Breast epithelium (tissue), 4 donors: ENCODE measurements around the gene ACP5. TPM values are rescaled to one million over a fixed set of nuclear protein-coding genes. Genes with fewer than 3 reads are reported as not detected.
A peak's percentile ranks its signal among the peaks of the same experiment; 100 is the strongest.
"Not testable (repeated sequence)": the region's sequence is repeated elsewhere in the genome, so short reads cannot be mapped to it uniquely, and the experiment has no call there.

Experiments used
- DNase-seq, 2 donors: peaks; one replicate each; pipeline ENCODE4 v3.0.0-alpha.2; 2019; ENCODE audit warnings: low spot score in 2 of 2
- H3K27ac ChIP-seq, 2 donors: fragments of 200-600 bp; sonication (generic) in 1 of 2; one replicate each; pipeline ENCODE4 v1.5.1; 2016 to 2019; ENCODE audit warnings: mild to moderate bottlenecking in 1 of 2
- H3K27me3 ChIP-seq, 2 donors: fragments of 200-600 bp; sonication (generic) in 1 of 2; one replicate each; pipeline versions ENCODE4 v1.5.1 to v1.6.0; 2017 to 2019; ENCODE audit warnings: control low read depth in 1 of 2, mild to moderate bottlenecking in 1 of 2
- H3K36me3 ChIP-seq: fragments of 200-600 bp; one replicate; pipeline ENCODE4 v1.5.1; 2019
- H3K4me1 ChIP-seq, 2 donors: fragments of 200-600 bp; sonication (generic); one replicate each; pipeline ENCODE4 v1.5.1; 2016 to 2019; ENCODE audit warnings: control low read depth in 1 of 2
- H3K4me3 ChIP-seq, 3 donors: fragments of 200-600 bp; sonication (generic); 1 replicate in 2 of 3; 2 replicates in 1 of 3; pipeline ENCODE4 v1.5.1; 2016 to 2019; ENCODE audit warnings: mild to moderate bottlenecking in 3 of 3, moderate library complexity in 2 of 3
- H3K9me3 ChIP-seq, 2 donors: fragments of 200-600 bp; sonication (generic) in 1 of 2; one replicate each; pipeline ENCODE4 v1.5.1; 2016 to 2019; ENCODE audit warnings: control low read depth in 1 of 2
- CTCF ChIP-seq, 3 donors: fragments of 450-650 bp; IDR thresholded peaks; one replicate each; pipeline ENCODE4 v1.5.1; 2016 to 2017; ENCODE audit warnings: antibody characterized with exemption in 3 of 3, mild to moderate bottlenecking in 3 of 3, moderate library complexity in 3 of 3
- POLR2A ChIP-seq: fragments of 450-650 bp; IDR thresholded peaks from one replicate; pipeline ENCODE4 v1.6.1; 2016; ENCODE audit warnings: antibody characterized with exemption, mild to moderate bottlenecking, moderate library complexity
- POLR2AphosphoS5 ChIP-seq, 3 donors: sonication (generic); formaldehyde crosslinking; IDR thresholded peaks; one replicate each; pipeline ENCODE4 v1.6.1; 2017; ENCODE audit warnings: antibody characterized with exemption in 3 of 3
- intact Hi-C: fragments of 100-400 bp; cut with DNase I; formaldehyde crosslinking; loops from one replicate; pipeline ENCODE4 v1.15.1; 2023; ENCODE audit warnings: low total_unique reads
- total RNA-seq, 3 donors: library from RNA; depleted of rRNA; stranded (reverse); fragments of >200 nt; gene quantifications; one replicate each; pipeline ENCODE4 v1.1.0, GENCODE V29; 2016

The ACP5 gene
- total RNA-seq, 3 donors from 2014 or later: 33.4 to 101 (median 92.8) TPM

- intact Hi-C loops: no loop called here
- H3K4me1 ChIP-seq: no peaks in the 10 kb centered on the region
- H3K27ac ChIP-seq: peak overlapping the region; percentile 68 to 81
- TF ChIP-seq POLR2AphosphoS5 (IDR thresholded peaks at IDR 0.05): no peak
- no peak for TF ChIP-seq POLR2A
- TF ChIP-seq CTCF (IDR thresholded peaks at IDR 0.05): no peak
- no peaks in the 10 kb centered on the region for H3K9me3 ChIP-seq
- peak overlapping the region; percentile 36 to 64 (median 57) for H3K4me3 ChIP-seq
- no peaks in the 10 kb centered on the region for H3K36me3 ChIP-seq
- DNase-seq: peak in 1 of 2 donors; percentile 32
- H3K27me3 ChIP-seq: no peaks in the 10 kb centered on the region
Observed at GRCh38 chr19:11578258-11579142, 1.1 kb upstream of the ACP5 start.

DNA sequence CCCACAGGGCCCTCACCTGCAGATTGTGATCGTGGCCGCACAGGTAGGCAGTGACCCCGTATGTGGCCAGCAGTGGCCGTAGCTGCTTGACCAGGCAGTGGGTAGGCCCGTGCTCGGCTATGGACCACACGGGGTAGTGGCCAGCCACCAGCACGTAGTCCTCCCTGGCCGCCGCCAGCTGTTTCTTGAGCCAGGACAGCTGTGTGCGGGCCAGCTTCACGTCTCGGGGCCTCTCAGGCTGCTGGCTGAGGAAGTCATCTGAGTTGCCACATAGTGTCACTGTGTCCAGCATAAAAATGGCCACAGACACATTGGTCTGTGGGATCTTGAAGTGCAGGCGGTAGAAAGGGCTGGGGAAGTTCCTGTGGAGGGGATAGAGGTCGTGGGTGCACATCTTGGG lies 1.2 kb downstream of the ACP5 start:
- Histone ChIP-seq H3K4me1 (no peaks in the 10 kb centered on the region), H3K9me3 (no peaks in the 10 kb centered on the region), H3K27ac (peak overlapping the region in 1 of 2 donors; percentile 55), H3K27me3 (no peaks in the 10 kb centered on the region), H3K4me3 (no peak overlapping the region), H3K36me3 (no peaks in the 10 kb centered on the region)
- TF ChIP-seq CTCF (IDR thresholded peaks at IDR 0.05): no peak
- no peak for TF ChIP-seq POLR2A
- no peak for TF ChIP-seq POLR2AphosphoS5 (IDR thresholded peaks at IDR 0.05)
- intact Hi-C loops: no loop called here
- DNase-seq: no peak

DNA sequence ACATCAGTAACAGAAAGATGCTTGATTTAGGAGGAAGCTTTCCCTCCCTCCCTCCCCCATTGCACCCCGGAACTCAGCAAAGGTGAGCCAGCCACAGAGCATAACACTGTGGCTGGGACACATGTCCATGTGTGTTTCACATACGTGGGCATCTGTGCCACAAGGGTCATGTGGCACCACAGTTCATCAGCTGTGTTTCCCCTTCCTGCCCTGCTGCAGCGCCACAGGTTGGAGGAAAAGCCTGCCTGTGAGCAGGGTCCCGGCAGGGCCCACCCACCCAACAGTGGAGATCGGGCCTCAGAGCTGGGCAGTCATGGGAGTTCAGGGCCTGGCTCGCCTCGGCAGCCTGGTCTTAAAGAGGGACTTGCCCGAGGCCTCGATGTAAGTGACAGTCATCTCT lies 2.8 kb downstream of the ACP5 start:
- intact Hi-C loops: no loop called here
- Histone ChIP-seq H3K4me1 (no peaks in the 10 kb centered on the region), H3K27me3 (no peaks in the 10 kb centered on the region), H3K27ac (no peak overlapping the region), H3K4me3 (no peak overlapping the region), H3K9me3 (no peaks in the 10 kb centered on the region), H3K36me3 (no peaks in the 10 kb centered on the region)
- DNase-seq: no peak
- TF ChIP-seq CTCF (IDR thresholded peaks at IDR 0.05) (no peak), POLR2AphosphoS5 (IDR thresholded peaks at IDR 0.05) (no peak), POLR2A (no peak)

- DNase-seq, H3K27me3 ChIP-seq, H3K4me1 ChIP-seq, H3K9me3 ChIP-seq, H3K27ac ChIP-seq, intact Hi-C loops, H3K4me3 ChIP-seq, H3K36me3 ChIP-seq: not testable (repeated sequence)
Observed at GRCh38 chr19:11573763-11574162, 3.7 kb downstream of the ACP5 start.

DNA sequence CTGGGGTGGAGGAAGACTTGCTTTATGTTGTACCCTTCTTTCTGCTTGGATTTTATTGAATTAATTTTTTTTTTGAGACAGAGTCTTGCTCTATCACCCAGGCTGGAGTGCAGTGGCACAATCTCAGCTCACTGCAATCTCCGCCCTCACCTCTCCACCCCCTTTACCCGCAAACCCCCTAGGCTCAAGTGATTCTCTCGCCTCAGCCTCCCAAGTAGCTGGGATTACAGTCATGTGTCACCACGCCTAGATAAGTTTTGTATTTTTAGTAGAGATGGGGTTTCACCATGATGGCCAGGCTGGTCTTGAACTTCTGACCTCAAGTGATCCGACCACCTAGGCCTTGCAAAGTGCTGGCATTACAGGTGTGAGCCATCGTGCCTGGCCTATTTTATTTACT lies 4.1 kb downstream of the ACP5 start:
- not testable (repeated sequence) for H3K36me3 ChIP-seq, H3K4me1 ChIP-seq, DNase-seq

GRCh38 chr19:11570039-11570462 lies 7.4 kb downstream of the ACP5 start:
- Histone ChIP-seq H3K36me3 (no peaks in the 10 kb centered on the region), H3K4me1 (no peaks in the 10 kb centered on the region), H3K9me3 (no peaks in the 10 kb centered on the region), H3K27ac (no peak overlapping the region), H3K4me3 (no peak overlapping the region), H3K27me3 (no peaks in the 10 kb centered on the region)
- DNase-seq: no peak
- intact Hi-C loops: no loop called here
- TF ChIP-seq CTCF (IDR thresholded peaks at IDR 0.05) (no peak), POLR2A (no peak), POLR2AphosphoS5 (IDR thresholded peaks at IDR 0.05) (no peak)

More for the DNA sequence above, 4.1 kb downstream of the ACP5 start:
- H3K4me3 ChIP-seq, H3K27me3 ChIP-seq, H3K27ac ChIP-seq, H3K9me3 ChIP-seq, intact Hi-C loops: not testable (repeated sequence)
